Cortex of kidney (tissue), 1 donor: ENCODE results near the gene PIP5K1B.

Experiments
- DNase-seq: peaks from one replicate; lab custom pipeline; 2025; lab: John Stamatoyannopoulos, UW

The PIP5K1B gene

GRCh38 chr9:68707801-68708488 lies 2.9 kb downstream of the PIP5K1B start:
- DNase-seq, result no peak

GRCh38 chr9:68708513-68708912 lies 3.5 kb downstream of the PIP5K1B start:
- no peak for DNase-seq

- no peak for DNase-seq
Measured at GRCh38 chr9:68709291-68710110, 4.5 kb downstream of the PIP5K1B start.

GRCh38 chr9:68710111-68710471 lies 5.1 kb downstream of the PIP5K1B start:
- no peak for DNase-seq

GRCh38 chr9:68711281-68711680 lies 6.2 kb downstream of the PIP5K1B start:
- no peak for DNase-seq

GRCh38 chr9:68711932-68712331 lies 6.9 kb downstream of the PIP5K1B start:
- no peak for DNase-seq

- no peak for DNase-seq
Measured at GRCh38 chr9:68714416-68715180, 9.6 kb downstream of the PIP5K1B start.

- no peak for DNase-seq
Measured at GRCh38 chr9:68715181-68715456, 10.1 kb downstream of the PIP5K1B start.

GRCh38 chr9:68717552-68718443 lies 12.8 kb downstream of the PIP5K1B start:
- DNase-seq, result no peak

- DNase-seq, result no peak
Measured at GRCh38 chr9:68719847-68720246, 14.8 kb downstream of the PIP5K1B start.

- no peak for DNase-seq
Measured at GRCh38 chr9:68720656-68721313, 15.7 kb downstream of the PIP5K1B start.

- no peak for DNase-seq
Measured at GRCh38 chr9:68721666-68722330, 16.8 kb downstream of the PIP5K1B start.

- no peak for DNase-seq
Measured at GRCh38 chr9:68725070-68725469, 20.0 kb downstream of the PIP5K1B start.

GRCh38 chr9:68726489-68726888 lies 21.4 kb downstream of the PIP5K1B start:
- DNase-seq, result no peak

GRCh38 chr9:68727636-68728035 lies 22.6 kb downstream of the PIP5K1B start:
- DNase-seq, result no peak

- no peak for DNase-seq
Measured at GRCh38 chr9:68728731-68729130, 23.7 kb downstream of the PIP5K1B start.

GRCh38 chr9:68730570-68731235 lies 25.7 kb downstream of the PIP5K1B start:
- no peak for DNase-seq

GRCh38 chr9:68731857-68732256 lies 26.8 kb downstream of the PIP5K1B start:
- no peak for DNase-seq

- no peak for DNase-seq
Measured at GRCh38 chr9:68732405-68733020, 27.5 kb downstream of the PIP5K1B start.

GRCh38 chr9:68733021-68733405 lies 28.0 kb downstream of the PIP5K1B start:
- no peak for DNase-seq
